Measurements from ENCODE around the gene MALRD1. TPM values are rescaled to one million over a fixed set of nuclear protein-coding genes. Genes with fewer than 3 reads are reported as not detected.

MALRD1 gene
- total and polyA plus RNA-seq, 2 experiments from 2014 or later, result 0.49 to 0.57 TPM

DNA sequence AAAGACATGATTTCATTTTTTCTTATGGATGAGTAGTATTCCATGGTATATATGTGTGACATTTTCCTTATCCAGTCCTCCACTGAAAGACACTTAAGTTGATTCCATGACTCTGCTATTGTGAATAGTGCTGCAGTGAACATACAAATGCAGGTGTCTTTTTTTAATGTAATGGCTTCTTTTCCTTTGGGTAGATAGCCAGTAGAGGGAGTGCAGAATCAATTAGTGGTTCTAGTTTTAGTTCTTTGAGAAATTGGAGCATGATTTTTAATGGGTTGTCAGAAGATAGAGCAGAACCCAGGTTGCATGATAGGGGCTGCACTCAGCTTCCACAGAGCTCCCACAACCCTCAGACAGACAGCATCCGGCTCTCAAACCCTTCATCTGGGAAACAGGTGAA lies 614.7 kb downstream of the MALRD1 start:
- H3K27ac ChIP-seq, result no peak overlapping the region
- TF ChIP-seq, protein P1, sequence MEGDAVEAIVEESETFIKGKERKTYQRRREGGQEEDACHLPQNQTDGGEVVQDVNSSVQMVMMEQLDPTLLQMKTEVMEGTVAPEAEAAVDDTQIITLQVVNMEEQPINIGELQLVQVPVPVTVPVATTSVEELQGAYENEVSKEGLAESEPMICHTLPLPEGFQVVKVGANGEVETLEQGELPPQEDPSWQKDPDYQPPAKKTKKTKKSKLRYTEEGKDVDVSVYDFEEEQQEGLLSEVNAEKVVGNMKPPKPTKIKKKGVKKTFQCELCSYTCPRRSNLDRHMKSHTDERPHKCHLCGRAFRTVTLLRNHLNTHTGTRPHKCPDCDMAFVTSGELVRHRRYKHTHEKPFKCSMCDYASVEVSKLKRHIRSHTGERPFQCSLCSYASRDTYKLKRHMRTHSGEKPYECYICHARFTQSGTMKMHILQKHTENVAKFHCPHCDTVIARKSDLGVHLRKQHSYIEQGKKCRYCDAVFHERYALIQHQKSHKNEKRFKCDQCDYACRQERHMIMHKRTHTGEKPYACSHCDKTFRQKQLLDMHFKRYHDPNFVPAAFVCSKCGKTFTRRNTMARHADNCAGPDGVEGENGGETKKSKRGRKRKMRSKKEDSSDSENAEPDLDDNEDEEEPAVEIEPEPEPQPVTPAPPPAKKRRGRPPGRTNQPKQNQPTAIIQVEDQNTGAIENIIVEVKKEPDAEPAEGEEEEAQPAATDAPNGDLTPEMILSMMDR (IDR thresholded peaks at IDR 0.05; ENCODE audit: low read depth, low read length), result no peak

DNA sequence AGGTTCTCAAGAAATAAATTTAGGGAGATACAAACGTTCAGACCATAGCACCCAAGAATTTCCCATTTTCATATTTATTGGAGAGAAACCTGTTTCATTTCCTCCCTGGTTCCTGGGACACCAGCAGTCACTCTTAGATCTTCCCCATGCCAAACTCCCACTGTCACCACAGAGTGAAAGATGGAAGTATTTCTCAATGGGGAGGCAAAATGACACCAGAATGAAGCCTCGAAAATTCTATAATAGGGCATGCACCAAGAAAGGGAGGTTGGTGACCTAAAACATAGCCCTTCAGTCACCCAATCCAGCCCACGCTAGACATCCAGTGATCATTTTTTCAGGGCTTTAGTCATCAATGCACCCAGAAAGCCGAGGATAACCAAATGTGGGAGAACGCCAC lies 619.5 kb downstream of the MALRD1 start:
- H3K9me3 ChIP-seq (ENCODE audit: low read depth), result no peaks in the 10 kb centered on the region
- no peaks in the 10 kb centered on the region for H3K36me3 ChIP-seq
- no peak overlapping the region for H3K27ac ChIP-seq
- no peak for DNase-seq (ENCODE audit: low read depth in 1 of 2, low spot score in 1 of 2)
- TF ChIP-seq, protein P1 (IDR thresholded peaks at IDR 0.05; ENCODE audit: low read depth, low read length), result no peak
- H3K4me1 ChIP-seq (ENCODE audit: low read depth), result no peaks in the 10 kb centered on the region
- no peak overlapping the region for H3K4me3 ChIP-seq
- H3K27me3 ChIP-seq, result no peaks in the 10 kb centered on the region

More for the DNA sequence above, 614.7 kb downstream of the MALRD1 start:
- H3K36me3 ChIP-seq, result no peaks in the 10 kb centered on the region
- H3K4me1 ChIP-seq (ENCODE audit: low read depth), result no peaks in the 10 kb centered on the region
- DNase-seq (ENCODE audit: low read depth in 1 of 2, low spot score in 1 of 2), result no peak
- H3K4me3 ChIP-seq, result no peak overlapping the region
- H3K27me3 ChIP-seq, result no peaks in the 10 kb centered on the region
- H3K9me3 ChIP-seq (ENCODE audit: low read depth), result no peaks in the 10 kb centered on the region

DNA sequence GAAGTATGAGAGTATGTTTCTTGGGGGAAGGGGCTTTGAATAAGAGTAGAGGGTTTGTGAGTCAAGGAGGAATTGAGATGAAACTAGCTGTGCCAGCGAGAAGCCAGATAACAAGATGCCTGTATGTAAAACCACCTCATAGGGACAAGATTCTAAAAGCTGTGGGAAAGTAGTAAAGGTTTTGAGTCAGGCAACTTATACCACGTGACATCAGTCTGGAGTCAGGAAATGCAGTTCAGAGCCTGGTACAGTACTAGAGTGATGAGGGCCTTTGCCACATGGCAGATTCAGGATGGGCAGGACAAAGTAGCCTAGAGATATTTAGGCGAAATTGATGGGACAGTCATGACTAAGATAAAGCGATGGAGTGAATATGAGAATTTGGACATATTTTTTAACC lies 627.5 kb downstream of the MALRD1 start:
- Histone ChIP-seq H3K27ac (no peak overlapping the region), H3K4me3 (no peak overlapping the region), H3K36me3 (no peaks in the 10 kb centered on the region), H3K9me3 (ENCODE audit: low read depth) (no peaks in the 10 kb centered on the region), H3K4me1 (ENCODE audit: low read depth) (no peaks in the 10 kb centered on the region), H3K27me3 (no peaks in the 10 kb centered on the region)
- no peak for DNase-seq (ENCODE audit: low read depth in 1 of 2, low spot score in 1 of 2)
- TF ChIP-seq, protein P1 (IDR thresholded peaks at IDR 0.05; ENCODE audit: low read depth, low read length), result no peak

GRCh38 chr10:19683356-19683755 lies 634.8 kb downstream of the MALRD1 start:
- Histone ChIP-seq H3K4me3 (no peak overlapping the region), H3K9me3 (ENCODE audit: low read depth) (no peaks in the 10 kb centered on the region), H3K27ac (no peak overlapping the region), H3K36me3 (no peaks in the 10 kb centered on the region), H3K27me3 (no peaks in the 10 kb centered on the region), H3K4me1 (ENCODE audit: low read depth) (no peaks in the 10 kb centered on the region)
- TF ChIP-seq, protein P1 (IDR thresholded peaks at IDR 0.05; ENCODE audit: low read depth, low read length), result no peak
- peak; percentile 15 to 29 for DNase-seq (ENCODE audit: low read depth in 1 of 2, low spot score in 1 of 2)

DNA sequence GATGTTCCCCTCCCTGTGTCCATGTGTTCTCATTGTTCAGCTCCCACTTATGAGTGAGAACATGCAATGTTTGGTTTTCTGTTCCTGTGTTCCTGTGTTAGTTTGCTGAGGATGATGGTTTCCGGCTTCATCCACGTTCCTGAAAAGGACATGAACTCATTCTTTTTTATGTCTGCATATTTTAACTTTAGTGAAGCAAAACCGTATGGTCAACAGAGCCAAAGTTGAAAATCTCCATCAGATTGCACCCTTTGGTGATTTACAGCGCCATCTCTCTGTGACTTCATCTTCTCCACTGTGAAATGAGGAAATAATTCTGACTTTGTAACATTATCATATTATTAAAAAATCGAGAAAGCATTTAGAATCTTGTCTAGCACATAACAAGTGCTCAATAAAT lies 635.4 kb downstream of the MALRD1 start:
- no peak overlapping the region for H3K4me3 ChIP-seq
- no peaks in the 10 kb centered on the region for H3K9me3 ChIP-seq (ENCODE audit: low read depth)
- no peaks in the 10 kb centered on the region for H3K36me3 ChIP-seq
- peak in 1 of 2 donors; percentile 39 for DNase-seq (ENCODE audit: low read depth in 1 of 2, low spot score in 1 of 2)
- no peaks in the 10 kb centered on the region for H3K27me3 ChIP-seq
- no peaks in the 10 kb centered on the region for H3K4me1 ChIP-seq (ENCODE audit: low read depth)
- TF ChIP-seq, protein P1 (IDR thresholded peaks at IDR 0.05; ENCODE audit: low read depth, low read length), result peak; percentile 29
- H3K27ac ChIP-seq, result no peak overlapping the region

GRCh38 chr10:19688344-19688743 lies 639.7 kb downstream of the MALRD1 start:
- Histone ChIP-seq H3K4me3 (no peak overlapping the region), H3K27me3 (no peaks in the 10 kb centered on the region), H3K27ac (no peak overlapping the region), H3K36me3 (no peaks in the 10 kb centered on the region), H3K9me3 (ENCODE audit: low read depth) (no peaks in the 10 kb centered on the region), H3K4me1 (ENCODE audit: low read depth) (no peaks in the 10 kb centered on the region)
- TF ChIP-seq, protein P1 (IDR thresholded peaks at IDR 0.05; ENCODE audit: low read depth, low read length), result no peak
- DNase-seq (ENCODE audit: low read depth in 1 of 2, low spot score in 1 of 2), result no peak
